HepG2 (cell line): ENCODE results near the gene BRSK2. TPM values are rescaled to one million over a fixed set of nuclear protein-coding genes. Genes with fewer than 3 reads are reported as not detected.

Experiments used
- SIN3B ChIP-seq: fragments of 150-350 bp; IDR thresholded peaks from 2 replicates; pipeline ENCODE4 v1.6.1; 2014; ENCODE audit warnings: low read length
- SMAD3 ChIP-seq: sonication (generic); formaldehyde crosslinking; IDR thresholded peaks from 2 replicates; pipeline ENCODE4 v1.4.0; 2020; ENCODE audit warnings: missing genetic modification reagents
- SP4 ChIP-seq: sonication (generic); formaldehyde crosslinking; IDR thresholded peaks from 2 replicates; pipeline ENCODE4 v1.8.1; 2023; ENCODE audit warnings: mild to moderate bottlenecking, missing genetic modification reagents
- polyA plus RNA-seq, 8 experiments: library from polyadenylated mRNA; depleted of rRNA in 3 of 8; stranded (reverse) in 7 of 8; unstranded in 1 of 8; fragments of >200 nt; fragmentation: Illumina TruSeq in 4 of 8; extraction: Trizol in 4 of 8; gene quantifications; 2 replicates each; pipeline versions ENCODE4 v1.2.1 to v1.2.3, GENCODE V29; 2011 to 2016; ENCODE audit warnings: low read depth in 4 of 8, missing spikeins in 1 of 8, mixed read lengths in 1 of 8; ENCODE audit not compliant: insufficient read depth in 1 of 8
- total RNA-seq, 5 experiments: library from RNA; depleted of rRNA; stranded (reverse); fragments of >200 nt; fragmentation: Illumina TruSeq; extraction: Trizol; gene quantifications; 2 replicates each; pipeline ENCODE4 v1.2.3, GENCODE V29; 2016; ENCODE audit warnings: low read depth in 1 of 5
- TF ChIP-seq, protein P1 (sequence below): sonication (generic); formaldehyde crosslinking; IDR thresholded peaks from 2 replicates; pipeline ENCODE4 v1.4.0; 2020; ENCODE audit warnings: mild to moderate bottlenecking, missing genetic modification reagents
- TF ChIP-seq, protein P2 (sequence below): sonication (generic); formaldehyde crosslinking; IDR thresholded peaks from 2 replicates; pipeline ENCODE4 v1.4.0; 2020; ENCODE audit warnings: missing genetic modification reagents, borderline replicate concordance
- TF ChIP-seq, protein P3 (sequence below): sonication (generic); formaldehyde crosslinking; IDR thresholded peaks from 2 replicates; pipeline ENCODE4 v1.9.0; 2022; ENCODE audit warnings: low read depth, missing genetic modification reagents

Gene BRSK2
- total and polyA plus RNA-seq, 2 of the 13 experiments (the other 11 are each of a cell fraction or from before 2014, with no cell fraction given), result 0.74 to 1.1 TPM

DNA sequence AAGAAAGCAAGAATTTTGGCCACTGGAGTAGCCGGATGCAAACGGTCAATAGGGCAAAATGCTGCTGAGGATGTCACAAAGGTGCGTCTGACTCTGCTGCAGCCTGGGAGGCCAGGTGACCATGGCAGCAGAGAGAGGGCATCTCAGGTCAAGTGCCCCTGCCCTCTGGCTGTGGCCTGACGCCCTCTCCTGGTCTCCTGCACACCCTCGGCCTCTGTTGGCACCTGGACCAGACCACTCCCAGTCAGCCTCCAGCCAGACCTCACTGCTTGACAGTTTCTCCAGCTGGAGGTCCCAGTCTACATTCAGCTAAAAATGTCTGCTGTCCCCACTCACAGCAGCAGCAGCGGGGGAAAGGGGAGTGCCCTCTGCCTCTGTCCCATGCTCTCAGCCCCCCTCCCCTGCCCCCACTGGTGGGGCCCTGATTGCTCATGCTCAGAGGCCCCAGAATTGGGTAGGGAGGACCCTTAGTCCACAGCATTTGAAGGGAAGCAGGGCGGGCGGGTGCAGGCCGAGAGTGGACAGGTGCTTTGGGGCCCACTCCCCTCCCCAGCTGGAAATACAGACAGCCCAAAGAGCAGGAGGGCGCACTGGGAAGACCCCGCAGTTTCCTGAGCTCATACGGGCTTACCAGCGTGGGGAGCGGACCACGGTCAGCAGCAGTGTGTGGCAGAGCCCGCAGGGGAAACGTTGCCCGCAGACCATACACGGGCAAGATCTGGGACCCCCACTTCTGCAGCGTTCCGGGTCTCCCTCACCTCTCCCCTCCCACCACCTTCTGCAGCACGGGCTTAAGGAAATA is 1.6 kb upstream of the BRSK2 start (continued):
- TF ChIP-seq, protein P1, sequence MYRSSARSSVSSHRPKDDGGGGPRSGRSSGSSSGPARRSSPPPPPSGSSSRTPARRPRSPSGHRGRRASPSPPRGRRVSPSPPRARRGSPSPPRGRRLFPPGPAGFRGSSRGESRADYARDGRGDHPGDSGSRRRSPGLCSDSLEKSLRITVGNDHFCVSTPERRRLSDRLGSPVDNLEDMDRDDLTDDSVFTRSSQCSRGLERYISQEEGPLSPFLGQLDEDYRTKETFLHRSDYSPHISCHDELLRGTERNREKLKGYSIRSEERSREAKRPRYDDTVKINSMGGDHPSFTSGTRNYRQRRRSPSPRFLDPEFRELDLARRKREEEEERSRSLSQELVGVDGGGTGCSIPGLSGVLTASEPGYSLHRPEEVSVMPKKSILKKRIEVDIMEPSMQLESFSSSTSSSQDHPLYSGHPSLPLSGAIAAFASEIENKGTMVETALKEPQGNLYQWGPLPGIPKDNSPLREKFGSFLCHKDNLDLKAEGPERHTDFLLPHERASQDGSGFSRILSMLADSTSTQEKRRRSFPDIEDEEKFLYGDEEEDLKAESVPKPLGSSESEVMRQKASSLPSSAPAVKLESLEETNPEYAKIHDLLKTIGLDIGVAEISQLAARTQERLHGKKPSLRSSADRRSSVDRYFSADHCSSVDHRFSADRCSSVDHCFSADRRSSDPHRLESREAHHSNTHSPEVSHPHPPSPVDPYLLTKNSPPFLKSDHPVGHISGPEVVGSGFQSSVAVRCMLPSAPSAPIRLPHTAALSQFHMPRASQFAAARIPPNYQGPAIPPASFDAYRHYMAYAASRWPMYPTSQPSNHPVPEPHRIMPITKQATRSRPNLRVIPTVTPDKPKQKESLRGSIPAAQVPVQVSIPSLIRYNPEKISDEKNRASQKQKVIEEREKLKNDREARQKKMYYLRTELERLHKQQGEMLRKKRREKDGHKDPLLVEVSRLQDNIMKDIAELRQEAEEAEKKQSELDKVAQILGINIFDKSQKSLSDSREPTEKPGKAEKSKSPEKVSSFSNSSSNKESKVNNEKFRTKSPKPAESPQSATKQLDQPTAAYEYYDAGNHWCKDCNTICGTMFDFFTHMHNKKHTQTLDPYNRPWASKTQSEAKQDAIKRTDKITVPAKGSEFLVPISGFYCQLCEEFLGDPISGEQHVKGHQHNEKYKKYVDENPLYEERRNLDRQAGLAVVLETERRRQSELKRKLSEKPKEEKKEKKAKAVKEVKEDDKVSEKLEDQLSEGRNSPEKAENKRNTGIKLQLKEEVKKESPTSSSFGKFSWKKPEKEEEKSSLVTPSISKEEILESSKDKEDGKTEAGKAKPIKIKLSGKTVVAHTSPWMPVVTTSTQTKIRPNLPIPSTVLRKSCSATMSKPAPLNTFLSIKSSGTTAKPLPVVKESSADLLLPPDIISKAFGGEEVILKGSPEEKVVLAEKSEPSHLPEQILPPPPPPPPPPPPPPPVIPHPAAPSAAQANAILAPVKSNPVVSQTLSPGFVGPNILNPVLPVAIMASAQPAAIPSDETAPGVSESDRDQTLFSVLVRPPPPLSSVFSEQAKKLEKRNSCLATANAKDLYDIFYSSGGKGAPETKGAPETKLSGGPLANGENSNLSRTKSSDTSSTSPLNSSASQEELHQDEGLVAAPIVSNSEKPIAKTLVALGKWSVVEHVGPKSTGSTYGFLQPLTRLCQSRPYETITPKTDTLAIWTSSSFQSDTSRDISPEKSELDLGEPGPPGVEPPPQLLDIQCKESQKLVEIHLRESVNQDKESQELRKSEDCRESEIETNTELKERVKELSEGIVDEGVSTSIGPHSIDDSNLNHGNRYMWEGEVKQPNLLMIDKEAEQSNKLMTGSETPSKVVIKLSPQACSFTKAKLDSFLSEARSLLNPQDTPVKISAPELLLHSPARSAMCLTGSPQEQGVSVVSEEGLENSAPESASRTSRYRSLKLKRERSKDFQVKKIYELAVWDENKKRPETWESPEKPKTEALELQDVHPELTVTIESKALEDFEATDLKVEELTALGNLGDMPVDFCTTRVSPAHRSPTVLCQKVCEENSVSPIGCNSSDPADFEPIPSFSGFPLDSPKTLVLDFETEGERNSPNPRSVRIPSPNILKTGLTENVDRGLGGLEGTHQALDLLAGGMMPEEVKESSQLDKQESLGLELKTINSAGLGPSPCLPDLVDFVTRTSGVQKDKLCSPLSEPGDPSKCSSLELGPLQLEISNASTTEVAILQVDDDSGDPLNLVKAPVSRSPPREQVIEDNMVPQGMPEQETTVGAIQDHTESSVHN (CRISPR knock-in tag), result no peak
- TF ChIP-seq, protein P2, sequence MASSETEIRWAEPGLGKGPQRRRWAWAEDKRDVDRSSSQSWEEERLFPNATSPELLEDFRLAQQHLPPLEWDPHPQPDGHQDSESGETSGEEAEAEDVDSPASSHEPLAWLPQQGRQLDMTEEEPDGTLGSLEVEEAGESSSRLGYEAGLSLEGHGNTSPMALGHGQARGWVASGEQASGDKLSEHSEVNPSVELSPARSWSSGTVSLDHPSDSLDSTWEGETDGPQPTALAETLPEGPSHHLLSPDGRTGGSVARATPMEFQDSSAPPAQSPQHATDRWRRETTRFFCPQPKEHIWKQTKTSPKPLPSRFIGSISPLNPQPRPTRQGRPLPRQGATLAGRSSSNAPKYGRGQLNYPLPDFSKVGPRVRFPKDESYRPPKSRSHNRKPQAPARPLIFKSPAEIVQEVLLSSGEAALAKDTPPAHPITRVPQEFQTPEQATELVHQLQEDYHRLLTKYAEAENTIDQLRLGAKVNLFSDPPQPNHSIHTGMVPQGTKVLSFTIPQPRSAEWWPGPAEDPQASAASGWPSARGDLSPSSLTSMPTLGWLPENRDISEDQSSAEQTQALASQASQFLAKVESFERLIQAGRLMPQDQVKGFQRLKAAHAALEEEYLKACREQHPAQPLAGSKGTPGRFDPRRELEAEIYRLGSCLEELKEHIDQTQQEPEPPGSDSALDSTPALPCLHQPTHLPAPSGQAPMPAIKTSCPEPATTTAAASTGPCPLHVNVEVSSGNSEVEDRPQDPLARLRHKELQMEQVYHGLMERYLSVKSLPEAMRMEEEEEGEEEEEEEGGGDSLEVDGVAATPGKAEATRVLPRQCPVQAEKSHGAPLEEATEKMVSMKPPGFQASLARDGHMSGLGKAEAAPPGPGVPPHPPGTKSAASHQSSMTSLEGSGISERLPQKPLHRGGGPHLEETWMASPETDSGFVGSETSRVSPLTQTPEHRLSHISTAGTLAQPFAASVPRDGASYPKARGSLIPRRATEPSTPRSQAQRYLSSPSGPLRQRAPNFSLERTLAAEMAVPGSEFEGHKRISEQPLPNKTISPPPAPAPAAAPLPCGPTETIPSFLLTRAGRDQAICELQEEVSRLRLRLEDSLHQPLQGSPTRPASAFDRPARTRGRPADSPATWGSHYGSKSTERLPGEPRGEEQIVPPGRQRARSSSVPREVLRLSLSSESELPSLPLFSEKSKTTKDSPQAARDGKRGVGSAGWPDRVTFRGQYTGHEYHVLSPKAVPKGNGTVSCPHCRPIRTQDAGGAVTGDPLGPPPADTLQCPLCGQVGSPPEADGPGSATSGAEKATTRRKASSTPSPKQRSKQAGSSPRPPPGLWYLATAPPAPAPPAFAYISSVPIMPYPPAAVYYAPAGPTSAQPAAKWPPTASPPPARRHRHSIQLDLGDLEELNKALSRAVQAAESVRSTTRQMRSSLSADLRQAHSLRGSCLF, result no peak
- TF ChIP-seq SP4 (CRISPR knock-in tag) (peak; percentile 21; the same call in 1 of the 2 replicates), SIN3B (no peak), SMAD3 (CRISPR knock-in tag) (no peak)
- TF ChIP-seq, protein P3, sequence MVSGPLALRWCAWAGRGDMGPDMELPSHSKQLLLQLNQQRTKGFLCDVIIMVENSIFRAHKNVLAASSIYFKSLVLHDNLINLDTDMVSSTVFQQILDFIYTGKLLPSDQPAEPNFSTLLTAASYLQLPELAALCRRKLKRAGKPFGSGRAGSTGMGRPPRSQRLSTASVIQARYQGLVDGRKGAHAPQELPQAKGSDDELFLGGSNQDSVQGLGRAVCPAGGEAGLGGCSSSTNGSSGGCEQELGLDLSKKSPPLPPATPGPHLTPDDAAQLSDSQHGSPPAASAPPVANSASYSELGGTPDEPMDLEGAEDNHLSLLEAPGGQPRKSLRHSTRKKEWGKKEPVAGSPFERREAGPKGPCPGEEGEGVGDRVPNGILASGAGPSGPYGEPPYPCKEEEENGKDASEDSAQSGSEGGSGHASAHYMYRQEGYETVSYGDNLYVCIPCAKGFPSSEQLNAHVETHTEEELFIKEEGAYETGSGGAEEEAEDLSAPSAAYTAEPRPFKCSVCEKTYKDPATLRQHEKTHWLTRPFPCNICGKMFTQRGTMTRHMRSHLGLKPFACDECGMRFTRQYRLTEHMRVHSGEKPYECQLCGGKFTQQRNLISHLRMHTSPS (CRISPR knock-in tag), result peak; percentile 56; the same call in 1 of the 2 replicates
- TF ChIP-seq, all 625 proteins: peak for 13
